ENCODE results near the gene MAPKAPK2.

The MAPKAPK2 gene

DNA sequence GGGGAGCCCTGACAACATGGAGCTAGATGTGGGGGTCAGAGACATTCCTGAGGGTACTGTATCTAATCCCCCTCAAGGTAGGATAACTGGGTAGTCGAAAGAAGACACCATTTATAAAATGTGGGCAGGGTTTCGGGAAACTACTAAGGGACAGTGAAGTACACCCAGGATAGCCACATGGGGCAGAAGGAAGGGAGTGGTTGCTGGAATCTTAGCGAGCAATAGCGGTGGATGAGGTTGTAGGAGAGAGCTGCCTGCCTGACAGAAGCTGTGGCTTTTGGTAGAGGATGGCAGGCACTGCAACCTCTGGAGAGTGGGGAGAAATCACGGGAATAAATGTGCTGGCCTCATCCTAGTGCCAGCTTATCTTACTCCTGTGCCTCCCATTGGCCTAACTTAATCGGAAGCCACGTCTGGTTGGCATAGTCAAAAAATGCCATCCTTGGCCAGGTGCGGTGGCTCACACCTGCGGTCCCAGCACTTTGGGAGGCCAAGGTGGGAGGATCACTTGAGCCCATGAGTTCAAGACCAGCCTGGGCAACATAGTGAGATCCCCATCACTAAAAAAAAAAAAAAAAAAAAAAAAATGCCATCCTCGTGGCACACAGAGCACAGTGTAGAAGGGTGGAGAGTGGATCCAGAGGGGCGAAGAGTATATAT is 23.4 kb upstream of the MAPKAPK2 start:
- no peak for DNase-seq

DNA sequence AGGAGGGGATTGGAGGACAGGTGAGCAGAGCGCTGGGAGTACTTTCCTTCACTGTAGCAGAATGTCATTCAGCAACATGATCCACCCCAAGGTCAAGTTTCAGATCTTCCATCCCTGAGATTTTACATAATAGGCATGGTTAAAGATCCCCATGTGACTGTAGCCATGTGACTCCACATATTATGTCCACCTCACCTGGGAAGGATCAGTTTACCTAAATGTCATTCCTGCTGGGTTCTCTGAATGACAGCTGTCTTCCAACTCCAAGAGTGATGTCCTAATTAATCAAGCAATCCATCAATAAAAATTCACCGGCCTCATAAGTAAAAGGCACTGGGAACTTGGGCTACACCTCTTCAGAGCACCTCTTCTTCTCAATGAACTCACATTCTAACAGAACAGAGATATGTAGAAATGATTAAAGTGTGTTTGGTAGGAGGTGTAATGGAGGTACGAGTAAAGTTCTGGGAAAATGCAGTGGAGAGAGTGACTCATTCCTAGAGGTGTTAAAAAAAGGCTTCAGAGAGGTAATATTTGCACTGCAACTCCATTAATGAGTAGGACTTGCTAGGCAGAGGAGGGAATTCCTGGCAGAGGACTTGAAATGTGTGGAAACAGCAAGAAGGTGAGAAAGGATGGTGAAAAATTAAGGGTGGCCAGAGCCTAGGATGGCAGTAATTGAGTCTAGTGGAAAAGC is 22.2 kb upstream of the MAPKAPK2 start:
- no peak for DNase-seq

DNA sequence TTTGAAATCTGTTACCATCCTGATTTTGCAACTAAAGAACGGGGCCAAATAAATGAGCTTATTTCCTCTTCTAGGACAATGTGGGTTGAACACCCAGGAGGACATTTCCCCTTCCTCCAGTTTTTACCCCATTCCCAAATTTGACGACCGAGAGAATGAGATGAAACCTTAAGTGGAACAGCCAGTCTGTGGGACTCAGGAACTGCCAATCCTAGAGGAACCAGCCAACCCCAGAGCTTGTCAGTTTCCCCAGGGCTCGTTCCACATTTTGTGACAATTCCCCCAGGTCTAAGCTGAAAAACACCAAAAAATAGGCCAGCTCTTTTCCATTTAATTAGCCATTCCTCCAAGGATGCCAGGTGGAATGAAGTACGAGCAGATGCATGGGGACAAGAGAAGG is 21.3 kb upstream of the MAPKAPK2 start:
- DNase-seq = no peak

DNA sequence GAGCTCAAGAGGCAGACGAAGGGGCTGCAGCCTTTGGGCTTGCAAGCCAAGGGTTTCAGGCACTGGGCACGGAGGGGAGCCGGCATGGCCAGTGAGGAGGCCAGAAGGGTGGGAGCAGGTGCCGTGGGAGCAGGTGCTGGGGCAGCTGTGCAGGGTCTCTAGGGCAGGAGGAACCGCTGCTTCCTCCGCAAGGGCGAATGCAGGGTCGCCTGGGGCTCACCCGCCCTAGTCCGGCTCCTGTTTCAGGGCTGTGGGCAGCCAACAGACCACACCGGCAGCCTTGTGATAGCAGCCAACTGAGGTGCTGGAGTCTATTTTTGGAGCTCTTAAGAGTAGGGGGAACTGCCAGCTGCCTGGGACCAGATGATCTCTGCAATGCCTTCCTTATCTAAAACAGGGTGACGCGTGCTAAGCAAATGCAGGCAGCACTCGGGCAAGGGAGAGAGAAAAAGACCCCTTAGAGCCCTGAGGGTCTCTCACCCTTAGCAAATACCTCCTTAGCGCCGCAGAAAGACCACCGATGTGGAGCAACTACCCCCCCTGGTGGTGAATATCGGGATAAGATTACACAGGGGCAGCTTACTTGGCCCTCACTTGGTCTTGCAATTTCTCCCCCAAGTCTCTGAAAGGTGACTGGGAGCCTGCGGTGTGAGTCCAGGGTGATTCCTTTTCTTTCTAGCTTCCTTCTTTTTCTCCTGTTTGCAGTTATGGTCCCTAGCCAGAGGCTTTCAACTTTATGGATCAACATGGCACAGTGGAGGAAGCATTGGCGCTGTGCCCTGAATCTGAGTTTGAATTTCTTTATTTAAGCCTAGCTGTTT is 20.7 kb upstream of the MAPKAPK2 start:
- DNase-seq = peak; percentile 69 to 81

DNA sequence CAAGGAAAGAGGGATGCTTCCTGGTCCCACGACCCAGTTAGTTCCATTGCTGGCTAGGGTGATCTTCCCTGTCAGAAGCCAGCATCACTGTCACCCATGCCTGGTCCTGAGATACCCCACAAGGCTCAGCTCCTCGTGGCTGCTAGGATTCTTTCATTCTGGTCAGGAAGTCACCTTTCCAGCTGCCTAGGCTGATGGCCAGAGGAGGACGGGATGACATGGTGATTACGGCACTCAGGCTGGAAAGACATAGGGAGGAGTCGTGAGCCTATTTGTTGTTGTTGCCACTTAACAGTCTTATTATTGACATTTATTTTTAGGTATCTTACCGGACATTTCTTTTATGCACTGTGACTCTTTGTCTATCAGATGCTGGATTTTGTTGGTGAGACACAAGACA is 20.0 kb upstream of the MAPKAPK2 start:
- no peak for DNase-seq

DNA sequence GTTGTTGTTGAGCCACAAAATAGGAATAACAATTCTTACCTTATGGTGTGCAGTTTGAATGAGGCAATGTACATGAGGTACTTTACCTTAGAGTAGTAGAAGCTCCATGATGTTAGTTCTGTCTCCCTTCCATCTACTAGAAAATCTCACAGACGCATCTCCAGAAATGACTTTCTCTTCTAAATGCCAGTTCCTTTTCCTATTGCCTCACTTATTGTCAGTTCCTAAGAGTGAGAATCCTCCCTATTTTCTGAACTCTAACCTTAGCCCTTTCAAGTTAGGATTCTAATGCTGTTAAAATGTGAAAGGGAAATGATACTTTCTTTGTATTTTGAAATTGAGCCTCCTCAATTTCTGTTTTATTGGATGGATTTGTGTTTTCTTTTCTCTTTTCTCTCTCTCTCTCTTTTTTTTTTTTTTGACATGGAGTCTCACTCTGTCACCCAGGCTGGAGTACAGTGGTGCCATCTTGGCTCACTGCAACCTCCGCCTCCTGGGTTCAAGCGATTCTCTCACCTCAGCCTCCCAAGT is 18.6 kb upstream of the MAPKAPK2 start:
- DNase-seq = no peak

DNA sequence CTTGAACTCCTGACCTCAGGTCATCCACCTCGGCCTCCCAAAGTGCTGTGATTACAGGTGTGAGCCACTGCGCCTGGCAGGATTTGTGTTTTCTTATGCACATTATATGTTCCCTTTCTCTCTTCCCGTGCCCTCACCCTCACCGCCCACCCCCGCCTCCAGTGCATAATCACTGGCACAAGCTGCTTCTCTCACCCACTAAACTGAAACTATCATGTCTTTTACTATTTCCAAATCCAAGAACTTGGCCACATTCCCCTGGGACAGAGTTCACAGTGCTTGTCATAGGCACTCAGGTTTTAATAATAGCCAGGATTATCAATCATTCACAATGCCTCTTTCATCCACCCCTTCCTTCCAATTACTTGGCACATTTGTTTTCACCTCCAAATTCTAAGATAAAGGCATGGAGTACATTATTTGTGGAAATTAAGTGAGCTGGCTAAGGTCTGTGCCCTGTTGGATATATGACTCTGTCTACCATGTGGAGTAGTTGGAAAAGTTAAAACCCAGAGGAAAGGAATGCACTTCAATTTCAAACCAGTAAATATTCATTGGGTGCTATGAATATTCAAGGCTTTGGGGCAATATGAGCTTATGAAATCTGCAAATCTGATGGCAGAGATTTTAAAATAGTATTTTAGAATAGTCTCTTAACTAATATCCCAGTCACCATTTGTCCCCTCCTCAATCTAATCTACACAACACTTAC is 17.6 kb upstream of the MAPKAPK2 start:
- no peak for DNase-seq

DNA sequence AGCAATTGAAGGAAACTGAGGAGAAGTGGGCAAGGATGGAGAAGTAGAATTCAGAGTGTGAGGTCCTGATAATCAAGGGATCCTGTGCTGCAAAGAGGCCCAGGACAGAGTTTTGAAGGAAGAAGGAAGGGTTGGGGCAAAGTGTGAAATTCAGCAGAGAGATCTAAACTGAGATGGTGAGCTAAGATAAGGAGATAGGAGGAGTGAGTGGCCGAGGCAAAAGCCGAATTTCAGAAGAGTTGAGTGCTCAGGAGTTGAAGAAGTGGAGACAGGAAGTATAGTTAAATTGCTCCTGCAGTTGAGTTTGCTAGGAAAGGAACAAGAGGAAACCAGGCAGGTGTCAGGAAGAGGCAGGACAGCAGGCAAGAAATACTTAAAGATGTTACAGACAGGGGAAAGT is 16.4 kb upstream of the MAPKAPK2 start:
- no peak for DNase-seq

DNA sequence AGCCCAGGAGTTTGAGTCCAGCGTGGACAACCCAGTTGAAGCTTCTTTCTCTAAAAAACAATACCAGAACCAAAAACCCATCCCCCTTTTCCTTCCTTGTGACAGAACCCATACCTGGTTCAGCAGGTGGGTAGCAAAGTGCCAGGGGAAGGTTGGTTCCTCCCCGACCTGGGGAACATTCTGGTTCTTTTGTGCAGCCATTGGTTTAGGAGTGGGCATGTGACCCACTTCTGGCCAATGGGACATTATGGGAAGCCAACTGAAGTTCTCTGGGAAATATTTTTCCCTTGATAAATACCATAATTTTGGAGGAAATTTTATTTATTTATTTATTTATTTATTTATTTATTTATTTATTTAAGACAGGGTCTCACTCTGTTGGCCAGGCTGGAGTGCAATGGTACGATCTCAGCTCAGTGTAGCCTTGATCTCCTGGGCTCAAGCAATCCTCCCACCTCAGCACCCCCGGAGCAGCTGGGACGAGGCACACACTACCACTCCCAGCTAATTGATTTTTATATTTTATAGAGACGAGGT is 15.8 kb upstream of the MAPKAPK2 start:
- DNase-seq = no peak

DNA sequence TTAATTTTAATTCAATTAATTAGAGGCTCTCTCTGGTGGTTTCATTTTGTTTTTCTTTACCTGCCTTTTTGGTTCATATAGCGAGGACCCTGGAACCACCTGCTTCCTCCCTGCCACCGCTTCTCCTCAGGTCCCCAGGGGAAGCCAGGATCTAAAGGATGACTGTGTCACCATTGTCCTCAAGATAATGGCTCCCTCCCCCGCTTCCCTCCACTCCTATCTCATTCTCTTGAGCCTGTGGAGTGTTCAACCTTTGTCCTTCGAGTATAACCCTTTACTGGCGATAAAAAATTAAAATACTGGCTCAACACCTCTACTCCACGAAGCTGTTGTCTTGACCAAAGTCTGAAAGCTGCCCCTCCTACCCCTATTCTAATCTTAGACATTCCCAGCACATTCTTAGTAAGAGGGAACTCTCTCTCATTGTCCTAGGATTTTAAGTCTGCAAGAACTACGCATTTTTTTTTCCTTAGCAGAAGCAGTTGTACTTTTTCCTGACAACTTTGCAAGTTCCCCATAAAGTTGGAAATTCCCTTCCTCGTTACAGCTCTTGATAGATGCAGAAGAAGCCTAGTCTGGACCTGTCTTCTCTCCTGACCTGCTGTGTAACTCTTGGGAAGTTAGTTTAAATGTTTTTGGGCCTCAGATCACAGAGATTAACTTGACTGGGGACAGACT is 12.6 kb upstream of the MAPKAPK2 start:
- no peak for DNase-seq

DNA sequence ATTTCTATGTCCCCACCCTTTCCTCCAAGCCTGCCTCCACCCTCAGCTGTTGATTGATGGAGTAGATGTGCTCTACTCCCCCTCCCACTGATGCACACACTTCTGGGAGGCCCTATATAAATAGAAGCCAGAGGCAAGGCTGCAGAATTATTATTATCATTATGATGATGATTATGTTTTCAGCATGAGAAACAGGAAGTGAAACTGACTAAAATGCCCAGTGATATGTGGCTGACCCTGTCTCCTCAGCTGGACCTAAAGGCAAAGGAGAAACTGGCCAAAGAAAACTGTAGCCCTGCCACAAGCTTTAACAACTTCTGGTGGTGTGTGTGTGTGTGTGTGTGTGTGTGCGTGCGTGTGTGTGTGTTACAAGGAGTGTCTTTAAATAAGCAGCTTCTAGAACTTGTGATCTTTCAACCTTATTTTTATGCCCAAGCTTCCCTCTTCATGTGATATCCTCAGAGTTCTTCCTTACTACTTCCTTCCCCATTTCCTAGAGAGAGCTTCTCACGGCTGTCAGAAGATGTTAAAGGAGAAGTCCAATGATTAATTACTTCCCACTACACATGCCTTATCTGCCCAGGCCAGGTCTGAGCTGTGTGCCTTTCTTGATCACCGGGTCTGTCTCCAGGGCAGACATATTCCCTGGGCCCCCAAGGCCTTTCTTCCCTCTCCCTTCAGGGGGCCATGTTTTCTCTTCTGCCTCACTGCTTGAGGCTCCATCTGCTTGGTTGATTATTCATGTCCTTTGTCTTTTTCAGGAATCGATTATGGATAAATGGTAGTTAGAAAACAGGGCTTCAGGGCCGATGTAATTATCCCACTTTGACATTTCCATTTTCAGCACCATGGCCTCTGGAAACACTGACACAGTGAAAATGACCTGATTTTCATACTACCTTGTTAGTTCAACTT is 11.6 kb upstream of the MAPKAPK2 start:
- DNase-seq = no peak

DNA sequence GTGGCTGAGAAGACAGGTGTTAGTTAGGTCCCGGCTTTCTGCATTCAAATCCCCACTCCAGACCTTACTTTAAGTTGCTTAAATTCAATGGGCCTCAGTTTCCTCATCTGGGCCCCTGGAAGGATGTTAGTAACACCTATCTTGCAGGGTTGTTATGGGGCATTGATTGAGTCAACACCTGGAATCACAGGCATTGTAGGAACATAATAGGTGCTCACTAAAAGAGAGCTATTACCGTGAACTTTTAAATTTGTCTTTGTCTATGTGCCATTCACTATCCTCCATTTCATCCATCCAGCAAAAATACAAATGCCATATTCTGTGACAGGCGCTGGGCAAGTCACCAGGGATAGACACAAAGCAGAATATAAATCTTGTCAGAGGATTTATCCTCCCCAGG is 10.5 kb upstream of the MAPKAPK2 start:
- no peak for DNase-seq

DNA sequence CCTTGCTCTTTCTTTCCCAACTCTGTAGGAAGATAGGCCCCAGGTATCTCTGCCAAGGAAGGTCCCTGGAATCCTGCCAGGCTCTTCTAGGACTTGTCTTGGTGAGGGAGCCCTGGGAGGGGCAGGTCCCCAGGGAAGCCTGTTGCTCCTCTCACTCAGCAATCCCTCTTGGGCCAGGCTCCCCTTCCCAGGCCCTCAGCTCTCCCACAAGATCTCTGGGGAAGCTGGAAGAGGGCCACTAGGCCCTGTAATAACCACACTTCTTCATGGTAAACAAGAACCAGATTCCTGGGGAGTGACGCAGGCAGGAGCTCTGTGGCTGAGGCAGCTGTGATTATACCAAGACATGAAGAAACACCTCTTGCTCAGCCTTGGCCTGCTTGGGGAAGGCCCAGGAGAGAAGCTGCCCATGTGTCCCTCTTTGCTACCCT is 9.9 kb upstream of the MAPKAPK2 start:
- DNase-seq = no peak

DNA sequence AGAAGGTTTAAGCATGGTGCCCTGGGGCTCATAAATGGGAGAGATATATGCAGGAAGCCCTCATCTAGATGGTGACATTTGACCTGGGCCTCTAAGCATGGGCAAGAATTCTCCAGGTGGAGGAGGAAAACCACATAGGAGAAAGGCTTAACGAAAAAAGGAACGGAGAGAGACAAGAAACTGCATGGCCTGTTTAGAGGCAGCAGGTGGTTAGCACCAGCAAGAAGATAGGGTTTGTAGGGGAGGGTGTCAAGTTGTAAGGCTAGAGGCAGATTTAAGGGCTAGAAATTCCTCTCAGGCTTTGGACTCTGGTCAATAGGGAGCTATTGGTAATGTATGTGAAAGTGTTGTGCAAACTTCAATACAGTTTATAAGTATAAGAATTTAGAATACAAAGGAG is 8.2 kb upstream of the MAPKAPK2 start:
- DNase-seq = no peak

DNA sequence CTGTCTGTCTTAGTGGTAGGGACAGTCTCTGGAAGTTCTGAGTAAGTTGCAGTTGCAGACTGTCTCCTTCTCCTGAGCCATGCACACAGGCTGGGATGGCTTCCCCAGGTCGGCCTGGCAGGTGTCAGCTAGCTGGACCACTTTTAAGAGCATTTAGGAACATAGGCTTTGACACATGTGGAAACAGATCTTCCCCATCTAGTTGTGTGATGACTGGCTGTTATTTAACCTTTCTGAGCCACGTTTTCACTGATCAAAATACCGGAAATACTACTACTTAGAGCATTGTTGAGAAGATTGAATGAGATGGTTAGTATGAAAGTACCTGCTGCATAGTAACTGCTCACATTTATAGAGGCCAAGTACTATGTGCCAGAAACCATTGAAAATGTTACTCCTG is 6.2 kb upstream of the MAPKAPK2 start:
- no peak for DNase-seq

DNA sequence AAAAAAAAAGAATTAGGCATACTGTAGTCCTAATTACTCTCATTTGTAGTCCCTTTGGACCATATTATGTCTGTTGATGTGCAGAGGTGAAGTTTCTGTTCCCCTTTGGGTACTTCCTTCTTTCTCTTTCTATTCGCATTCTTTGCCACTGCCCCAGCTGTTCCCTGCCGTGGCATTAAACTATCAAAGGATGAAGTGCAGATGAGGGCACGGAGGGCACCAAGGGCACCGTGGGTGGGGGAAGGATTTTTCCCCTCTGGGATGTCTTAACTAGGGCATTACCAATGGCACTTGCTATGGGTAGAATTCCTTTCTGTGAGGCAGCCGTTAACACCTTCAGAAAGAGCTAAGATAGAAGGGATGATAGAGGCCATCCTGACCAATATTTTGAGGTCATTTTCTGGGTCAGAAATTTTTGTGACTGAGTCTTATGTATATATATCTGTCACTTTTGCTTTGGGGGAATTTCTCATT is 4.9 kb upstream of the MAPKAPK2 start:
- no peak for DNase-seq

DNA sequence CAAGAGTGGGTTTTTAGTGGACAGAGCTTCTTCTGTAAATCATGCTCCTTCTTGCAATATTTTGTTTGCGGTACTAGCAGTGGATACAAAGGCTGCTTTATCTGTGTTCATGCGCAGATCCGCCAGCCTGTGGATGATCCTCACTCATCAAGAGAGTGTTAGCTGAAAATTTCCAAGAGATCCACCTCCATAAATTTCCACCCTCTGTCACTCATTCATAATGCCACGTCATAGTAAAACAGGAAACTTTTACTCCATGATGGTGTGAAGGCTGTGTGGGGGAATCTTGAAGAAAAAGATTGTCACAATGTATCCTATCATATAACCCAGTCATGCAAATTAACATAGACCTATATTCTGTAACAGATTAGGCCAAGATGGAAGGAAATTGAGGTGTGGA is 4.4 kb upstream of the MAPKAPK2 start:
- DNase-seq = no peak

DNA sequence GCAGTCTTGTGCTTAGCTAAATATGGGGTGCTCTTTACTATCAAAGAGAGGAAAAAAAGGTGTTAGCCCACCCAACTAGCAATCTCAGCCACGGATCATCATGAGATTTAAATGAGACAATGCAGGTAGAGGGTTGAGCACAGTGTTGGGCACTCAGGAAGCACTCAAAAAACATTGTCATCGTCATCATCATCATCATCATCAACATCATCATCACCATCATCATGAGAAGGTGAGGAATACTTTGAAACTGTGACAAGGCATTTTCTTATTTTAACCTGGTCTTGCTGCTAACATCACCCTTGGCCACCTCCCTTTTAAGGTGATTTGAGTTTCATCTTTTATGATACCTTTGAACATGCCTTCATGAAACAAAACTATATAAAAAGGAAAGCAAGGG is 3.3 kb upstream of the MAPKAPK2 start:
- DNase-seq = no peak

DNA sequence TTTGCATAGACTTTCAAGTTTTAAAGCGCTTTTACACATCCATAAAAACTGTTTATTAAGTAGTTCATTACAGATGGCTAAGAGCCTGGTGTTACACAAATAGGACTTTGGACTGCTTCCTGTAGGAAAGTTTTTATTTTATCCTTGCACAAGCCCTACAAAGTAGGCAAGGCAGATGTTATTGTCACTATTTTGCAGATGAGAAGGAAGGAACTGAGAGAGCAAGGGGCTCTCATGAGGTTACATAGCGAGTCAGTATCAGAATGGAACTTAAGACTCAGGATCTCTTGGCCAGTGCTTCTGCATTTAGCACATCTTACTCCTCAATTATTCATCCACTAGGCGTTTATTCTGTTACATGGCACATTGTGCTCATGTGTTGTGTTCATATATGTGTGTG is 2.6 kb upstream of the MAPKAPK2 start:
- DNase-seq = no peak

DNA sequence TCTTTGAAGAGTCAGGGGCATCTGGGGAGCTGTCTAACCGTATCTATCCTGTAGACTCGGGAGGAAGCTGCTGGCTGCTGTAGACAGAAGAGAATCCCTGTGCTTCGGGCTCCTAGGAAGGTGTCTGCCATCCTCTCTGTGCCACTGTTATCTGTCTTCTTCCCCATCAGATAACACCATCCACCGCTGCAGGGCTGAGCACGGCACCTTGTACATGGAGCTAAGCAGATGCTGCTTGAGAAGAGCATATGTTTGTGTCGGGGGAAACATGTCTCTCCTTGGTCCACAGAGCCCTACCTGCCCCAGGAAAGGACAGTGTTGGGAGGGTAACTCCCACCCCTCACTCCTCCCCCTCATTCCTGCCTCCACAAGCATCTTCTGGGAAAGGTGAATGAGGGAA is 1.4 kb upstream of the MAPKAPK2 start:
- no peak for DNase-seq

DNA sequence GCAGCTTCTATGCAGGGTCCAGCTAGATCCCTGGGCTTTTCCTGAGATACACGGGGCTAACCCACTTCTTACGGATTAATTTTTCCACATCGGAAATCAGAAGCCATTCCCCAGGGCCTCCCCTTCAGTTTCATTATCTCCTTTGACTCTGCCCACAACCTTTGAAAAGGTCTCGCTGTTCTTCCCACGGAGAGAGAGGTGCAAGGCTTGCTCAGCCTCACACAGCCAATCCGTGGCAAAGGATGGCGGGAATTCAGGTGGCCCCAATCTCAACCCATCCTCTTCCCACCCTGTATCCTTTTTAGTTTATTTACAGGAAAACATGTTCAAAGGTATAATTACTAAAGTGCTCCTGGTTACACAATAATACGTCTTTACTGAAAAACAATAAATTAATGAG is 702 bp upstream of the MAPKAPK2 start:
- DNase-seq = no peak

Data from stimulated activated CD4-positive, alpha-beta T cell treated with anti-CD3 and anti-CD28 coated beads, Interleukin-2, amount 100 ng/mL, for 24 hours (primary cell).